Ovary (tissue), 9 donors: ENCODE data around the gene SLC25A30. TPM values are rescaled to one million over a fixed set of nuclear protein-coding genes. Genes with fewer than 3 reads are reported as not detected.

ENCODE experiments used
- DNase-seq, 5 donors: peaks; one replicate each; pipeline ENCODE4 v3.0.0-alpha.2; 2019 to 2020
- H3K27ac ChIP-seq, 2 donors: fragments of 200-600 bp; one replicate each; pipeline versions ENCODE4 v1.5.1 to v1.8.0; 2019 to 2022
- H3K27me3 ChIP-seq: fragments of 200-600 bp; one replicate; pipeline ENCODE4 v1.8.0; 2022
- H3K36me3 ChIP-seq: fragments of 200-600 bp; sonication (generic); one replicate; pipeline ENCODE4 v1.5.1; 2019
- H3K4me1 ChIP-seq: one replicate; pipeline ENCODE4 v1.8.1; 2013; ENCODE audit warnings: mild to moderate bottlenecking, moderate library complexity; ENCODE audit not compliant: insufficient read depth
- H3K4me3 ChIP-seq: fragments of 200-600 bp; sonication (generic); one replicate; pipeline ENCODE4 v1.5.1; 2017
- H3K9me3 ChIP-seq, 2 donors: fragments of 200-600 bp in 1 of 2; sonication (generic) in 1 of 2; one replicate each; pipeline versions ENCODE4 v1.5.1 to v1.8.1; 2013 to 2019; ENCODE audit warnings: mild to moderate bottlenecking in 1 of 2, moderate library complexity in 1 of 2
- EP300 ChIP-seq: sonication (generic); formaldehyde crosslinking; IDR thresholded peaks from one replicate; pipeline ENCODE4 v1.6.1; 2017; ENCODE audit warnings: antibody characterized with exemption
- POLR2A ChIP-seq: fragments of 450-650 bp; IDR thresholded peaks from one replicate; pipeline ENCODE4 v1.6.1; 2017; ENCODE audit warnings: antibody characterized with exemption, mild to moderate bottlenecking, moderate library complexity
- WGBS, 3 donors: extraction: QIAGEN DNeasy Blood & Tissue Kit in 1 of 3; methylation state at CpG; one replicate each; pipeline versions ENCODE4 v1.1.5 to v1.1.7; 2013 to 2017; 5-methylcytosine and 5-hydroxymethylcytosine counted together
- intact Hi-C, 4 donors: fragments of 100-400 bp; cut with DNase I; formaldehyde crosslinking; loops; one replicate each; pipeline versions ENCODE4 v1.11.0 to v1.15.1; 2022 to 2023
- polyA plus RNA-seq, 2 donors: library from polyadenylated mRNA; stranded (reverse); fragments of 200-250 nt in 1 of 2; fragments of 350-450 nt in 1 of 2; fragmentation: Illumina TruSeq in 1 of 2; extraction: RNeasy Lipid Tissue Mini Kit (QIAGEN cat#74804) in 1 of 2; gene quantifications; one replicate each; pipeline ENCODE4 v1.2.3, GENCODE V29; 2013 to 2014
- total RNA-seq, 7 donors: library from RNA; depleted of rRNA in 2 of 7; stranded (reverse); fragments of >200 nt in 2 of 7; fragmentation: NEBNext Ultra II Directional in 3 of 7; extraction: Animal tissue kit (Norgen Biotek cat#: 25700) in 3 of 7; gene quantifications; one replicate each; pipeline versions ENCODE4 v1.1.0 to v1.2.4, GENCODE V29; 2016 to 2023
- TF ChIP-seq, protein P1 (sequence below), 3 donors: fragments of 450-650 bp in 2 of 3; fragments of 200-600 bp in 1 of 3; IDR thresholded peaks; one replicate each; pipeline versions ENCODE4 v1.5.1 to v1.8.0; 2016 to 2022; ENCODE audit warnings: antibody characterized with exemption in 3 of 3, mild to moderate bottlenecking in 1 of 3
- donor health status: DM: no; HTN: no; CAD: no; lungs with moderate emphysema.
- donor health status: DM: no; HTN: no; CAD: no.
- donor health status: Bipolar disorder and iron deficiency.
- donor health status: DM: yes; HTN: yes; CAD: no.
- donor health status: DM: no; HTN: no; CAD: no.
- donor health status: DM: yes; HTN: yes; CAD: no.

SLC25A30 gene
- total and polyA plus RNA-seq, 9 donors, result 10.7 to 33.4 (median 22.8) TPM

DNA sequence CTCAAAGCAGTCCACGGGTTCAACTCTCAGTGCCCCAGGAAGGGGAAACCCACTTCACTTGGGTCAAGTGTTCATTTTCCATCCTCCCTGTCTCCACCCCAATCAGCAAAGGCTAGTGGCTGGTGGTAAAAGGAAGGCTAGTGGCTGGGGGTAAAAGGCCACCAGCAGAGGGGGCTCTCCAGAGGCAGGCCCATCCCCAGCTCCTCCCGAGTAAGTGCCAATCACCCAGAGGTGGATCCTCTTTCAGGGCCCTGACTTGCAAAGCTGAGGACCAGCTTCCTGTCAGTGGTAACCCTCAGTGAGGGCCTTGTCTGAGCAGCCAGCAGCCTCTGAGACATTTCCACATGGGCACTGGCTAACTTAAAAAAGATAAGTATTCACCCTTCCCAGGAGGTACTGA, 55.2 kb downstream of the SLC25A30 start:
- intact Hi-C loops, result no loop called here
- 89 to 100% (median 98%) methylated on average over 1 to 2 of the region's 2 CpGs for WGBS, 3 donors
- TF ChIP-seq, protein P1, sequence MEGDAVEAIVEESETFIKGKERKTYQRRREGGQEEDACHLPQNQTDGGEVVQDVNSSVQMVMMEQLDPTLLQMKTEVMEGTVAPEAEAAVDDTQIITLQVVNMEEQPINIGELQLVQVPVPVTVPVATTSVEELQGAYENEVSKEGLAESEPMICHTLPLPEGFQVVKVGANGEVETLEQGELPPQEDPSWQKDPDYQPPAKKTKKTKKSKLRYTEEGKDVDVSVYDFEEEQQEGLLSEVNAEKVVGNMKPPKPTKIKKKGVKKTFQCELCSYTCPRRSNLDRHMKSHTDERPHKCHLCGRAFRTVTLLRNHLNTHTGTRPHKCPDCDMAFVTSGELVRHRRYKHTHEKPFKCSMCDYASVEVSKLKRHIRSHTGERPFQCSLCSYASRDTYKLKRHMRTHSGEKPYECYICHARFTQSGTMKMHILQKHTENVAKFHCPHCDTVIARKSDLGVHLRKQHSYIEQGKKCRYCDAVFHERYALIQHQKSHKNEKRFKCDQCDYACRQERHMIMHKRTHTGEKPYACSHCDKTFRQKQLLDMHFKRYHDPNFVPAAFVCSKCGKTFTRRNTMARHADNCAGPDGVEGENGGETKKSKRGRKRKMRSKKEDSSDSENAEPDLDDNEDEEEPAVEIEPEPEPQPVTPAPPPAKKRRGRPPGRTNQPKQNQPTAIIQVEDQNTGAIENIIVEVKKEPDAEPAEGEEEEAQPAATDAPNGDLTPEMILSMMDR (IDR thresholded peaks at IDR 0.05), result no peak
- no peak for TF ChIP-seq POLR2A
- no peak for TF ChIP-seq EP300

DNA sequence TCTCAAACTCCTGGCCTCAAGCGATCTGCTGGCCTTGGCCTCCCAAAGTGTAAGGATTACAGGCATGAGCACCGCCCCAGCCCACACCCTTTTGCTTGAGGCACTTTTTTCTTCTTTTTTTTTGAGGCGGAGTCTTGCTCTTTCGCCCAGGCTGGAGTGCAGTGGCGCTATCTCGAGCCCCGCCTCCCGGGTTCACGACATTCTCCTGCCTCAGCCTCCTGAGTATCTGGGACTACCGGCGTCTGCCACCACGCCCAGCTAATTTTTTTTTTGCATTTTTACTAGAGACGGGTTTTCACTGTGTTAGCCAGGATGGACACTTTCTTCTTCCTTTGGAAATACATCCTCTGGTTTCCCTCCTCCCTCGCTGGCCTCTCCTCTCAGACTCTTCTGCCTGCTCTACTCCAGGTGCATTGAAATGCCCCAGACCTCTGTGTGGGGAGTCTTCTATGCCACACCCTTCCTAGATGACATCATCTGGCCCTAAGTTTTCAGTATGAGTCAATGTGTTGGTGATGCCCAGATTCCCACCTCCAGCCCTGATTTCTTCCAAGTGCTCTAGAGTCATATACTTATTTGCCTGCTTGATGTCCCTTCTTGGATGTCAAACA, 56.5 kb downstream of the SLC25A30 start:
- H3K4me3 ChIP-seq, result no peak overlapping the region
- no peaks in the 10 kb centered on the region for H3K36me3 ChIP-seq
- H3K27ac ChIP-seq, result no peak overlapping the region
- intact Hi-C loops, result no loop called here
- TF ChIP-seq, protein P1 (IDR thresholded peaks at IDR 0.05), result no peak
- no peak for TF ChIP-seq EP300
- no peak for TF ChIP-seq POLR2A
- H3K9me3 ChIP-seq, result no peaks in the 10 kb centered on the region
- WGBS, 3 donors, result 94 to 96% (median 96%) methylated on average over 14 of the region's 14 CpGs
- no peak for DNase-seq
- H3K27me3 ChIP-seq, result no peaks in the 10 kb centered on the region
- H3K4me1 ChIP-seq, result no peaks in the 10 kb centered on the region

More for the DNA sequence above, 55.2 kb downstream of the SLC25A30 start:
- DNase-seq, result no peak
- H3K4me3 ChIP-seq, result no peak overlapping the region
- H3K4me1 ChIP-seq, result no peaks in the 10 kb centered on the region
- H3K9me3 ChIP-seq, result no peaks in the 10 kb centered on the region
- no peaks in the 10 kb centered on the region for H3K36me3 ChIP-seq
- no peaks in the 10 kb centered on the region for H3K27me3 ChIP-seq
- H3K27ac ChIP-seq, result no peak overlapping the region

DNA sequence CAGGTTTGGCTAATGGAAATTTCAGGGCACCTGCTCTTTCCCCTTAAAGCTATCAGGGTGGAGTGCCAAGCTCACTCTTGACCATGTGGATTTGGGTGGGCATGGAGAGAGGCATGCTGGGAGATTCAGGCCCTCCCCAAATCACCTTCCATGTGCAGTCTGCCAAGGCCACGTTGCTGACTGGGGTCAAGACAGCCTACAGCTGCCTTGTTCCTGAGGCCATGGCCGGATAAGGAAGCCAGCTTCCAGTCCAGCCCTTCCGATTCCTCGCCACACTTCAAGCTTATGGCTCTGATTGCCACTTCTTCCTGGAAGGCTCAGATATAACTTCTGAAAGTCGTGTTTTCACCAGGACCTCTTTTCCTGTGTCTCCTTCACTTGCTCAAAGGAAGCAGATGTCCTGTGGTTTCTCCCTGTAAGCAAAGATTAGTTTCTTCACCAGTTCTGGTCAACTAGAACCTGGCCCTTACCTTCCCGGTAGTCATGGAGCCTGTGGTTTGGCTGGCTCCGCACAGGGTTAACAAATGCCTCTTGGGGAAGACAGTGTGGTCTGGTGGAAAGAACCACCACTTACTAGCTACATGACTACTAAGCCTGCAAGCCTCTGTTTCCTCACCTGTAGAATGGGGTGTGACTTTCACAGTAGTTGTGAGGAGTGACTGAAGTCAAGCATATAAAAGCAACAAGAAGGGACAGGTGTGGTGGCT, 61.1 kb downstream of the SLC25A30 start:
- no peaks in the 10 kb centered on the region for H3K9me3 ChIP-seq
- intact Hi-C loops, result no loop called here
- WGBS, 3 donors, result 73 to 84% (median 77%) methylated on average over 7 of the region's 7 CpGs

DNA sequence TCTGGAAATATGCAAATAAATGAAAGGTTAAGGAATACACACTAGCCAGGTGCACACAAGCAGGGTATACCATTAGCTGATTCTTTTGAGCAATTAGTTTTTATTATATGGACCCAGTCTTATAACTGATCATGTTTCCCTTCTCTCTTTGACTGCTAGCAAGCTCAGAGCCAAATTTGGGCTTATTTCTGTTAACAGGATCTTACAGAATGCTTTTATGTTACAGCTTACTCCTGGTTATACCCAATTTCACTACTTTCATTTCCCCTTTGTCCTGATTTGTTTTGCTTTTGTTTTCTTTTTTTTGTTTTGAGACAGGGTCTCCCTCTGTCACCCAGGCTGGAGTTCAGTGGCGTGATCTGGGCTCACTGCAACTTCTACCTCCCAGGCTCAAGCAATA, 64.3 kb downstream of the SLC25A30 start:
- H3K9me3 ChIP-seq, result no peaks in the 10 kb centered on the region
- no peaks in the 10 kb centered on the region for H3K27me3 ChIP-seq
- no peaks in the 10 kb centered on the region for H3K36me3 ChIP-seq
- intact Hi-C loops, result no loop called here
- WGBS, 3 donors, result 91 to 100% (median 98%) methylated on average over 1 of the region's 1 CpG
- no peaks in the 10 kb centered on the region for H3K4me1 ChIP-seq
- TF ChIP-seq, protein P1 (IDR thresholded peaks at IDR 0.05), result no peak
- TF ChIP-seq POLR2A (no peak), EP300 (no peak)
- H3K27ac ChIP-seq, result no peak overlapping the region
- H3K4me3 ChIP-seq, result no peak overlapping the region
- no peak for DNase-seq

More for the DNA sequence above, 61.1 kb downstream of the SLC25A30 start:
- TF ChIP-seq, protein P1 (IDR thresholded peaks at IDR 0.05), result no peak
- no peak for TF ChIP-seq POLR2A
- DNase-seq, result no peak
- Histone ChIP-seq H3K27ac (no peak overlapping the region), H3K36me3 (no peaks in the 10 kb centered on the region), H3K4me1 (no peaks in the 10 kb centered on the region), H3K4me3 (no peak overlapping the region), H3K27me3 (no peaks in the 10 kb centered on the region)
